ENCODE results near the gene MAST2.

MAST2 gene

GRCh38 chr1:46030876-46031660, 227.7 kb downstream of the MAST2 start:
- no peak overlapping the region for H3K27ac ChIP-seq
- no peaks in the 10 kb centered on the region for H4K20me1 ChIP-seq (ENCODE audit: insufficient read depth)
- no peaks in the 10 kb centered on the region for H3K79me2 ChIP-seq (ENCODE audit: insufficient read depth, low read depth)
- no peak overlapping the region for H2AFZ ChIP-seq (ENCODE audit: low read depth)
- no peak overlapping the region for H3K4me3 ChIP-seq (IDR thresholded peaks at IDR 0.05; ENCODE audit: insufficient read depth, low read depth, low read length)
- H3K27me3 ChIP-seq (ENCODE audit: insufficient read depth, low read depth) = no peaks in the 10 kb centered on the region
- no peaks in the 10 kb centered on the region for H3K36me3 ChIP-seq (ENCODE audit: insufficient read depth)
- no peak for TF ChIP-seq CTCF (conservative IDR thresholded peaks at IDR 0.05; ENCODE audit: low read depth, low read length)
- no peak overlapping the region for H3K4me2 ChIP-seq
- H3K9ac ChIP-seq = no peak overlapping the region
- no peaks in the 10 kb centered on the region for H3K4me1 ChIP-seq (ENCODE audit: low read depth, poor library complexity, severe bottlenecking)

GRCh38 chr1:46034601-46035516, 231.4 kb downstream of the MAST2 start:
- Histone ChIP-seq H3K27ac (no peak overlapping the region), H2AFZ (ENCODE audit: low read depth) (no peak overlapping the region), H3K27me3 (ENCODE audit: insufficient read depth, low read depth) (no peaks in the 10 kb centered on the region), H4K20me1 (ENCODE audit: insufficient read depth) (no peaks in the 10 kb centered on the region), H3K4me1 (ENCODE audit: low read depth, poor library complexity, severe bottlenecking) (peaks cover 10% of the 10 kb centered on the region), H3K9ac (no peak overlapping the region), H3K4me3 (IDR thresholded peaks at IDR 0.05; ENCODE audit: insufficient read depth, low read depth, low read length) (no peak overlapping the region), H3K79me2 (ENCODE audit: insufficient read depth, low read depth) (no peaks in the 10 kb centered on the region), H3K4me2 (no peak overlapping the region), H3K36me3 (ENCODE audit: insufficient read depth) (no peaks in the 10 kb centered on the region)
- no peak for TF ChIP-seq CTCF (conservative IDR thresholded peaks at IDR 0.05; ENCODE audit: low read depth, low read length)

- TF ChIP-seq CTCF (conservative IDR thresholded peaks at IDR 0.05; ENCODE audit: low read depth, low read length) = peak; percentile 95
- no peak overlapping the region for H3K27ac ChIP-seq
- no peak overlapping the region for H3K4me2 ChIP-seq
- H3K27me3 ChIP-seq (ENCODE audit: insufficient read depth, low read depth) = no peaks in the 10 kb centered on the region
- no peaks in the 10 kb centered on the region for H4K20me1 ChIP-seq (ENCODE audit: insufficient read depth)
- no peak overlapping the region for H3K4me3 ChIP-seq (IDR thresholded peaks at IDR 0.05; ENCODE audit: insufficient read depth, low read depth, low read length)
- H2AFZ ChIP-seq (ENCODE audit: low read depth) = no peak overlapping the region
- H3K9ac ChIP-seq = no peak overlapping the region
- H3K79me2 ChIP-seq (ENCODE audit: insufficient read depth, low read depth) = no peaks in the 10 kb centered on the region
- H3K4me1 ChIP-seq (ENCODE audit: low read depth, poor library complexity, severe bottlenecking) = peaks cover 33% of the 10 kb centered on the region
- no peaks in the 10 kb centered on the region for H3K36me3 ChIP-seq (ENCODE audit: insufficient read depth)
Observed at GRCh38 chr1:46036894-46037839, 233.8 kb downstream of the MAST2 start.

GRCh38 chr1:46039571-46040052, 236.2 kb downstream of the MAST2 start:
- Histone ChIP-seq H3K36me3 (ENCODE audit: insufficient read depth) (no peaks in the 10 kb centered on the region), H2AFZ (ENCODE audit: low read depth) (no peak overlapping the region), H3K27ac (no peak overlapping the region), H3K4me3 (IDR thresholded peaks at IDR 0.05; ENCODE audit: insufficient read depth, low read depth, low read length) (no peak overlapping the region), H3K27me3 (ENCODE audit: insufficient read depth, low read depth) (no peaks in the 10 kb centered on the region), H3K9ac (no peak overlapping the region), H3K4me2 (no peak overlapping the region), H3K79me2 (ENCODE audit: insufficient read depth, low read depth) (no peaks in the 10 kb centered on the region), H3K4me1 (ENCODE audit: low read depth, poor library complexity, severe bottlenecking) (peaks cover 53% of the 10 kb centered on the region), H4K20me1 (ENCODE audit: insufficient read depth) (no peaks in the 10 kb centered on the region)
- no peak for TF ChIP-seq CTCF (conservative IDR thresholded peaks at IDR 0.05; ENCODE audit: low read depth, low read length)
